ENCODE results near the gene PHETA1.

The PHETA1 gene

GRCh38 chr12:111368291-111368787 is 556 bp downstream of the PHETA1 start:
- peak in 3 of 4 experiments; percentile 35 to 42 (median 38) for DNase-seq

- peak; percentile 27 to 65 (median 53) for DNase-seq
Observed at GRCh38 chr12:111367661-111368221, 1.2 kb downstream of the PHETA1 start.

DNA sequence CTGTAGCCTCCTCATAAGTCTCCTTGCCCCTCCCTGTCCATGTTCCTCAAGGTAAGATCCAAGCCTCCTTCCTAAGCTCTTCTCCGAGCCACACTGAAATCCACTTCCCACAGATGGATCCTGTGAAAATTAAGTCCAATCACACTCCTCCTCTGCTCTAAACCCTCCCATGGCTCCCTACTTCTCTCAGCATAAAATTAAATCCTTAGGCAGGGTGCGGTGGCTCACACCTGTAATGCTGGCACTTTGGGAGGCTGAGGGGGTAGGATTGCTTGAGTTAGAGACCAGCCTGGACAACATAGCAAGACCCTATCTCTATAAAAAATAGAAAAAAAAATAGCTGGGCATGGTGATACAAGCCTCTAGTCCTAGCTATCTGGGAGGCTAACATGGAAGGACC is 2.3 kb downstream of the PHETA1 start:
- no peak for DNase-seq

- DNase-seq, result no peak
Observed at GRCh38 chr12:111366075-111366474, 2.8 kb downstream of the PHETA1 start.

DNA sequence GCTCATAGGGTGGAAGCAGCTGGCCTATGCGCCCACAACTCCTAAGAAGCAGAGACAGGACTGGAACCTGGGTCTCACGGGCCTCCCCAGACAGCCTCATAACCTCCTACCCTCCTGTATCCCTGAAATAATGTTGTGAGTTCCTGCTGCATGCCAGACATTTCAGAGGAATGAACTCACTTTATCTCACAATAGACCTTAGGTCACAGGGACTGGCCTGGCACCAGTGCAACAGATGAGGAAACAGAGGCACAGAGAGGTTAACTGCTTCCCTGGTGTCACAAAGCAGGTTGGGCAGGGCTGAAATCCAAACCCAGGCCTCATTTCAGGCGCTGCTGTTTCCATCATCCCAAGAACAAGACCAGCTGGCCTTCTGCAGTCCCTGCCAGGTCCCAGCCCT is 5.3 kb downstream of the PHETA1 start:
- DNase-seq, result no peak

DNA sequence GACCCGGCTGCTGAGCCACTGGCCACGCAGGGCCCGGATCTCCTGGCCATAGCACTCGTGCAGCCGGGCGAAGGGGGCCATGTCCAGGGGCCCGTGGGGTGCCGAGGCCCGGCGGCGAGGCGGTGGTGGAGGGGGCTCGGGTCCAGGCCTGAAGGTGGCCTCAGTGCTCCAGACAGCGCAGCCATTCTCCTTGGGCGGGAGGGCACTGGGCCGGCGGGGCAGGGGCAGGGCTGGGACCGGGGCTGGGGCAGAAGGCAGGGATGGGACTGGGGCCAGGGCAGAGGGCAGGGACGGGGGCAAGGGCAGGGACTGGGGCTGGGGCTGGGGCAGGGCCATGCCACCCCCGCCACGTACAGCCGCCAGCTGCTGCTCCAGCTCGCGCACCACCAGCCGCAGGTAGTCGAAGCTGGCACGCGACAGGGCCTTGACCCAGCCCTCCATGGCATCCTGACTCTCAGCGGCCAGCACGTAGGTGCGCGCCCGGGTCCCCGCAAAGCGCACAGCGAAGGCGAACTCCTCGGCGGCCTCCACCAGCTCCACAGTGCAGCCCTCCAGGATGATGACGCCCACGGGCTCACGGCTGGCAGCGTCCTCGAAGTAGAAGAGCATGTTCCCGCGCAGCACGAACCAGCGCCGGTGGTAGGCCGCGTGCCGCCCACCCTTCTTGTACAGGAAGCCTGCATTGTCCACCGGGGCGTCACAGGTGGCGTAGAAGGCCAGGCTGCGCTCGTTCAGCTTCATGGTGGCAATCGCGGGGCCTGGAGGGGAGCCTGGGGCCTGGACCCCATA is 6.0 kb downstream of the PHETA1 start:
- no peak for DNase-seq

GRCh38 chr12:111361717-111362576 is 6.9 kb downstream of the PHETA1 start:
- DNase-seq, result no peak

- DNase-seq, result no peak
Observed at GRCh38 chr12:111361073-111361716, 7.7 kb downstream of the PHETA1 start.

GRCh38 chr12:111360325-111360930 is 8.5 kb downstream of the PHETA1 start:
- no peak for DNase-seq

GRCh38 chr12:111359914-111360276 is 9.0 kb downstream of the PHETA1 start:
- DNase-seq, result no peak

DNA sequence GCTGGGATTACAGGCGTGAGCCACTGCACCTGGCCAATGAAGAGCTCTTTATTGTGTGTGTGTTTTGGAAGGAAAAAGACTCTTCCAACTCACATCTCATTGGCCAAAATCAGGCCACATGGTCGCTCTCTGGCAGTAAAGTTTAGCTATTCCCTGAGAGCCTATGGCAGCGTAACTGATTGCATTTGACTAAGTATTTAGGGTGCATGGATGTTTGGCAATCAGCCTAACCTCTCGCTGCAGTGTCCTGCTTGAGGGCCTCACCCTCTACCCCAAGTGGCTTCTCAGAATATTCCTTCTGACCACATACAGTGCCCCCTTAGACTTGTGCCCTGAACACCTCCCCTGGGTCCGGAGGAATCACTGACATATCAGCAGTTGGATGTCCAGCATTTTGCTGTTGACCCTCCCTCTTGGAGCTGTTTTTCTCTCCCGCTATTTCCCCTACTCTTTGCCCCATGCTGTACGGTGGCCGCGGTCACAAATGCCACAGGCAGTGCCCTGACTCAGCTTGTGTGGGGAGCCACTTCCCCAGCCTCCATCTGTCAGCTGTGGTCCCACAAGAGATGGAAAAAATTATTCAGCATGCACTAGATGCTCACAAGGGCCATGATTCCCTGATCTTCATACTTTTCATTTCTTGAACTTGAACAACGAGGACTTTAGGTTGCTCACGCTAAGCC is 9.5 kb downstream of the PHETA1 start:
- DNase-seq, result peak; percentile 74 to 87 (median 82)

DNA sequence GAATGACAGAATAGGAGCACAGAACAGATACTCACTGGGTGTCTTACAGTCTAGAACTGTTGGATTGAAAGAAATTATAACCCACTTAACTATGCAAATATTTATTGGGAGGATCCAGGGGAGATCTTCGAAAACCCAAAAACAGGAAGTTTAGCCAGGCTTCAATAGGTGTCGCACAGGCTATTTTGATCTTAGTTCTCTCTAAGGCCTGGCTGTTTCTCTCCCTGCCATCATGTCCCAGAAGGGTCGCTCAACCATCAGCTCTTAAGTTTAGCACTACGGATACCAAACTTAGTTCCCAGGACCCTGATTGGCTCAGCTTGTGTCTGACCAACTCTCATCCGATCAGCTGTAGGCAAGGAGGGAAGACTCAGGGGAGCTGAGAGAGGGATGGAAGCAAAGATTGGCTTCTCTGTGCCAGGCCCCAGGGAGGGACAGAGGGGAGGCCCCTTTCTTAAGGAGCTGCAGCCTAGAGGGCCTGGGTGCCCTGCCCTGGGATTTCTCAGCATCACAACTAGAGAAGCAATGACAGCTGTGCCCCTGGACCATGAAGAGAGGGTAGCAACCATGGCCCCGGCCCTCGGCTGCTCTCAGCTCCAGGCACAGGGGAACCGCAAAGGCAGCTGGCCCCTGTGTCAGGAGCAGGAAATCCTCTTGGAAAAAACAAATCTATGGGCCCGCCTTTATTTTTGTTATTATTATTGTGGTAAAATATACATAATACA is 13.5 kb downstream of the PHETA1 start:
- no peak for DNase-seq

DNA sequence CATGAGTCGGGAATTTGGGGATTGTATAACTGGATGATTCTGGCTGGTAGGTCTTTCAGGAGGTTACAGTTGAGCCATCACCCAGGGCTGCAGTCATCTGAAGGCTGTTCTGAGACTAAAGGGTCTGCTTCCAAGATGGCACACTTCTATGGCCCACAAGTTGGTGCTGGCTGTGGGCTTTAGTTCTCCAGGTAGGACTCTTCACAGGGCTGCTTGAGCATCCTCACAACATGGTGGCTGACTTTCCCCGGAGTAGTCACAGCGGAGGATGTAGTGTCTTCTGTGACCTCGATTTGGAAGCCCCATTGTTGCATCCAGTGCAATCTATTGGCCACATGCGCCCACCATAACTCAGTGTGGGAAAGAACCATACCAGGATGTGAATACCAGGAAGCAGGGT is 14.4 kb downstream of the PHETA1 start:
- DNase-seq, result no peak

DNA sequence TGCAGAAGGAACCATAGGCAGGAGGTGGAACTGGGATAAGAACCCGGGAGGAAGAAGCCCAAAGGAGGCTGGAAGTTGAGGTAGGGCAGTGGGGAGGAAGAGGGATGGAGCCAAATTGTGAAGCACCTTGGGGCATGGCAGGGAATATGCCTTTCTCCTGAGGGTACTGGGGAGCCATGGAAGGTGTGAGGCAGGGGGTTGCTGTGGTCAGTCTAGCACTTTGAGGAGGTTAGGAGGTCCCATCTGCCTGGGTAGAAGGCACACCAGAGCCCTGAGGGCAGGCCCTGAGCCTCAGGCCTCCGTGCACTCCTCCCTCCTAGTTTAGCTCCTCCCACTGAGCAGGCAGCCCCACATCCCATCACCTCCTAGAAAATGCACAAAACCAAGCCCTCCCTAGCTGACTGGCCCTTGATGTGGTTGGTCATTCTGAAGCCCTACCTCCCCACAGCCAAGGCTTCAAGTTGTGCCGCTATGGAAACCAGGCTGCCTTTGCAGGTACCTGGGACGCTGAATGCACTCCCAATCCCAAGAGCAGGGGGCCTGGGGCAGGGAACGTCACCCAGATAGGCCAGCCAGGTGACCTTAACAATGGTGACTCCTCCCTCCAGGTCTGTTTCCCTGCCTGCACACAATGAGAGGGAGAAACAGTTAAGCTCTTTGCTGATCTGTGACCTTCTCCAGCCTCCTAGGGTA is 15.1 kb downstream of the PHETA1 start:
- no peak for DNase-seq

GRCh38 chr12:111353026-111353425 is 15.9 kb downstream of the PHETA1 start:
- no peak for DNase-seq

GRCh38 chr12:111352296-111352993 is 16.4 kb downstream of the PHETA1 start:
- peak in 1 of 4 experiments; percentile 26 for DNase-seq

- no peak for DNase-seq
Observed at GRCh38 chr12:111351026-111351425, 17.9 kb downstream of the PHETA1 start.

DNA sequence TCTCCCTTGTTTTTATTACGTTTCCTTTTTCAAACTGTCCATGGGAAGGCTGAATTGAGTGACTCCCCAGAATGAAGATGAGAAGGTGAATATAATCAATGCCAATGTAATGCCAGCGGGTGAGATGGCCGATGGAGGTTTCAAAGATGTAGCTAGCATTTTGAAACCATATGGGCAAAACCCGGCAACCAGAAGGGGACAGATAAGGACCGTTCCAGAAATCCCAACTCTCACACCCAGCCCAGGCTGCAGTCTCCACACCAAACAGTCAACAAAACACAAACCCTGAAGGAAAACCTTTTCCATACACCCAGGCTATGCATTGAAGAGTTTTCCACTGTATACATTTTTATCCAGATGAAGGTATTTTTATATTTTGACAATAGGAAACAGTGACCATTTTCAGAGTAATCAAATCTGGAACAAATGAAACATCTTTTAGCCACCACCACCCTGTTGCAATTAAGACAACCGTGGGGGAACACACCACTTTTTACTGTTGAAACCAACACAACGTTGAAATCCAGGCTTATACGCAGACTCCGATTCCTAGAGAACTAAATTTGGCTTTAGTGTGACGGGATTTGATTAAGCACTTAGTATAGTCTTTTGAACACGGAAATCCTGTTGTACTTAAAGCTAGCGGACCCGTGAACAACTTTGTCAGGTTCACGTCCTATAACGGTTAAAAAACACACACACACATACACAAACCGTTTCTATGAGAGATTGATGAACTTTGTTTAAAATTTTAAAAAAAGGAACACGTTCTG is 19.0 kb downstream of the PHETA1 start:
- no peak for DNase-seq
